HCT116 (cell line): ENCODE measurements around the gene PRICKLE1. TPM values are rescaled to one million over a fixed set of nuclear protein-coding genes. Genes with fewer than 3 reads are reported as not detected.

ENCODE experiments used
- ATAC-seq: fragments of 200-7000 bp; cut with Tn5 transposase; 2 replicates; pipeline ENCODE4 v1.9.1; 2020; ENCODE audit warnings: mild to moderate bottlenecking, moderate library complexity
- BruUV-seq: library from RNA; stranded (reverse); fragments of 400-500 nt; replicated peaks from 2 replicates; lab custom pipeline; 2021; lab: Mats Ljungman, UMichigan
- CTCF ChIA-PET: fragments of 300-600 bp; sonication (Branson Sonifier 250); formaldehyde crosslinking; loops from one replicate; lab custom pipeline; 2021; ENCODE audit warnings: antibody characterized with exemption; lab: Charles Lee
- POLR2A ChIA-PET: fragments of 300-600, 350-600 bp; sonication (Branson Sonifier 250); formaldehyde crosslinking; loops from one replicate; lab custom pipeline; 2021; ENCODE audit warnings: antibody characterized with exemption; lab: Charles Lee
- RAD21 ChIA-PET, 2 experiments: fragments of 300-600 bp; sonication (Branson Sonifier 250); formaldehyde crosslinking; loops; one replicate each; lab custom pipeline; 2023; ENCODE audit warnings: low total read pairs in 2 of 2; ENCODE audit not compliant: uncharacterized antibody in 2 of 2, unreplicated experiment in 2 of 2, low non-redundant PET in 1 of 2; lab: Charles Lee
- DNase-seq: peaks from one replicate; pipeline ENCODE4 v3.0.0-alpha.2; 2010; ENCODE audit warnings: low read depth, low spot score
- H2AFZ ChIP-seq: fragments of 200-600 bp; shearing (Covaris generic), sonication (generic); 2 replicates; pipeline ENCODE4 v1.6.1; 2017; ENCODE audit warnings: low read depth, mixed run types, mixed read lengths, antibody characterized with exemption, low read length; ENCODE audit not compliant: poor library complexity, severe bottlenecking
- H3K27ac ChIP-seq: 2 replicates; pipeline ENCODE4 v1.5.1; 2012; ENCODE audit warnings: low read depth, low read length
- H3K27me3 ChIP-seq: fragments of 200-600 bp; sonication (generic); 2 replicates; pipeline ENCODE4 v1.6.1; 2016; ENCODE audit warnings: mixed run types, low read length, mixed read lengths; ENCODE audit not compliant: insufficient read depth
- H3K36me3 ChIP-seq, 2 experiments: fragments of 200-500 bp in 1 of 2; fragments of 200-600 bp in 1 of 2; sonication (Bioruptor generic) in 1 of 2; sonication (generic) in 1 of 2; 2 replicates each; pipeline versions ENCODE4 v1.5.1 to v1.6.1; 2014 to 2016; ENCODE audit warnings: low read length in 2 of 2, inconsistent platforms in 1 of 2, mixed read lengths in 1 of 2, mixed run types in 1 of 2; ENCODE audit not compliant: insufficient read depth in 2 of 2, control insufficient read depth in 1 of 2
- H3K4me1 ChIP-seq, 2 experiments: fragments of 200-600 bp in 1 of 2; sonication (generic) in 1 of 2; 2 replicates each; pipeline versions ENCODE4 v1.5.1 to v1.6.1; 2012 to 2017; ENCODE audit warnings: low read length in 2 of 2, inconsistent platforms in 1 of 2, mild to moderate bottlenecking in 1 of 2, mixed read lengths in 1 of 2, mixed run types in 1 of 2, moderate library complexity in 1 of 2; ENCODE audit not compliant: insufficient read depth in 2 of 2, control insufficient read depth in 1 of 2
- H3K4me2 ChIP-seq: fragments of 200-600 bp; sonication (generic); 2 replicates; pipeline ENCODE4 v1.6.1; 2017; ENCODE audit warnings: mixed run types, low read length, mixed read lengths
- H3K4me3 ChIP-seq, 2 experiments: fragments of 200-600 bp in 1 of 2; sonication (generic) in 1 of 2; replicated peaks in 1 of 2; 2 replicates each; pipeline ENCODE4 v1.5.1; 2011 to 2016; ENCODE audit warnings: low read length in 2 of 2, control low read depth in 1 of 2, low read depth in 1 of 2, mild to moderate bottlenecking in 1 of 2, mixed read lengths in 1 of 2, mixed run types in 1 of 2
- H3K79me2 ChIP-seq: fragments of 200-600 bp; sonication (generic); 2 replicates; pipeline ENCODE4 v1.6.1; 2017; ENCODE audit warnings: mild to moderate bottlenecking, mixed run types, low read length, moderate library complexity, mixed read lengths; ENCODE audit not compliant: insufficient read depth
- H3K9ac ChIP-seq: fragments of 200-600 bp; sonication (generic); 2 replicates; pipeline ENCODE4 v1.6.1; 2016; ENCODE audit warnings: low read length, mixed read lengths
- H3K9me2 ChIP-seq: fragments of 200-600 bp; sonication (generic), shearing (Covaris generic); 2 replicates; pipeline ENCODE4 v1.6.1; 2017; ENCODE audit warnings: mixed run types, mild to moderate bottlenecking, moderate library complexity; ENCODE audit not compliant: insufficient read depth
- H3K9me3 ChIP-seq, 2 experiments: fragments of 200-500 bp in 1 of 2; fragments of 200-600 bp in 1 of 2; sonication (Bioruptor generic) in 1 of 2; sonication (generic) in 1 of 2; 2 replicates each; pipeline ENCODE4 v1.6.1; 2014 to 2017; ENCODE audit warnings: low read length in 2 of 2, mixed read lengths in 2 of 2, inconsistent platforms in 1 of 2, low read depth in 1 of 2, mild to moderate bottlenecking in 1 of 2, mixed run types in 1 of 2, moderate library complexity in 1 of 2; ENCODE audit not compliant: control insufficient read depth in 1 of 2, insufficient read depth in 1 of 2
- H4K20me1 ChIP-seq: fragments of 200-600 bp; sonication (generic), shearing (Covaris generic); 2 replicates; pipeline ENCODE4 v1.6.1; 2017; ENCODE audit warnings: mixed run types, mild to moderate bottlenecking, moderate library complexity; ENCODE audit not compliant: insufficient read depth
- CBX3 ChIP-seq: IDR thresholded peaks from 2 replicates; pipeline ENCODE4 v1.6.1; 2012; ENCODE audit warnings: low read depth
- CEBPB ChIP-seq: IDR thresholded peaks from 2 replicates; pipeline ENCODE4 v1.6.1; 2012; ENCODE audit warnings: low read depth
- POLR2A ChIP-seq: IDR thresholded peaks from 2 replicates; pipeline ENCODE4 v1.7.0; 2011; ENCODE audit warnings: borderline replicate concordance; ENCODE audit not compliant: insufficient read depth, insufficient read length; ENCODE audit errors: extremely low read depth
- RAD21 ChIP-seq: IDR thresholded peaks from 2 replicates; pipeline ENCODE4 v1.6.1; 2012; ENCODE audit warnings: low read depth, mild to moderate bottlenecking
- REST ChIP-seq: IDR thresholded peaks from 2 replicates; pipeline ENCODE4 v1.6.1; 2012; ENCODE audit warnings: low read depth
- SIN3A ChIP-seq: IDR thresholded peaks from 2 replicates; pipeline ENCODE4 v1.6.1; 2012; ENCODE audit warnings: low read depth
- SRF ChIP-seq: IDR thresholded peaks from 2 replicates; pipeline ENCODE4 v1.6.1; 2012; ENCODE audit warnings: low read depth
- TCF7L2 ChIP-seq: IDR thresholded peaks from 2 replicates; pipeline ENCODE4 v1.7.0; 2011; ENCODE audit warnings: borderline replicate concordance, inconsistent platforms; ENCODE audit not compliant: insufficient read depth, insufficient read length; ENCODE audit errors: extremely low read depth
- YY1 ChIP-seq: IDR thresholded peaks from 2 replicates; pipeline ENCODE4 v1.6.1; 2011; ENCODE audit warnings: low read length, low read depth, moderate library complexity, mild to moderate bottlenecking; ENCODE audit not compliant: insufficient replicate concordance; ENCODE audit errors: extremely low read depth
- ZBTB33 ChIP-seq: IDR thresholded peaks from 2 replicates; pipeline ENCODE4 v1.6.1; 2011; ENCODE audit warnings: mild to moderate bottlenecking, low read length, moderate library complexity; ENCODE audit not compliant: insufficient replicate concordance; ENCODE audit errors: extremely low read depth
- ZNF274 ChIP-seq: fragments of 200-500 bp; sonication (Bioruptor generic); IDR thresholded peaks from 2 replicates; pipeline ENCODE4 v1.6.1; 2014; ENCODE audit warnings: mild to moderate bottlenecking, low read depth, low read length, inconsistent platforms
- intact Hi-C: fragments of 100-400 bp; cut with micrococcal nuclease; formaldehyde crosslinking; loops from 2 replicates; pipeline ENCODE4 v1.10.0; 2022
- total RNA-seq: library from RNA; stranded (reverse); gene quantifications from one replicate; pipeline ENCODE4 v1.2.1, GENCODE V29; 2021; ENCODE audit not compliant: unreplicated experiment
- TF ChIP-seq, protein P1 (sequence below): IDR thresholded peaks from 2 replicates; pipeline ENCODE4 v1.6.1; 2012
- TF ChIP-seq, protein P2 (sequence below): IDR thresholded peaks from 2 replicates; pipeline ENCODE4 v1.6.1; 2012

Gene PRICKLE1
- total RNA-seq, 1 experiment from 2014 or later: 1.3 TPM

GRCh38 chr12:42507565-42507964 lies 82.0 kb downstream of the PRICKLE1 start:
- DNase-seq (no peak), ATAC-seq (no peak)
- Histone ChIP-seq H3K4me3 (no peak overlapping the region), H3K9ac (no peak overlapping the region), H3K4me2 (no peak overlapping the region), H3K79me2 (no peaks in the 10 kb centered on the region), H3K27ac (no peak overlapping the region), H3K9me2 (no peaks in the 10 kb centered on the region), H3K36me3 (no peaks in the 10 kb centered on the region), H2AFZ (no peak overlapping the region), H3K4me1 (no peaks in the 10 kb centered on the region), H3K9me3 (no peaks in the 10 kb centered on the region), H3K27me3 (no peaks in the 10 kb centered on the region), H4K20me1 (no peaks in the 10 kb centered on the region)
- BruUV-seq: no TSS peak
- intact Hi-C loops: no loop called here
- no peak for TF ChIP-seq SIN3A
- TF ChIP-seq CEBPB: no peak
- TF ChIP-seq TCF7L2: no peak
- no peak for TF ChIP-seq YY1
- no peak for TF ChIP-seq SRF
- TF ChIP-seq POLR2A: no peak
- no peak for TF ChIP-seq ZNF274
- no peak for TF ChIP-seq ZBTB33
- TF ChIP-seq REST: no peak
- TF ChIP-seq RAD21: no peak
- TF ChIP-seq, protein P1, sequence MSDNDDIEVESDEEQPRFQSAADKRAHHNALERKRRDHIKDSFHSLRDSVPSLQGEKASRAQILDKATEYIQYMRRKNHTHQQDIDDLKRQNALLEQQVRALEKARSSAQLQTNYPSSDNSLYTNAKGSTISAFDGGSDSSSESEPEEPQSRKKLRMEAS: no peak
- TF ChIP-seq CBX3: no peak
- TF ChIP-seq, protein P2, sequence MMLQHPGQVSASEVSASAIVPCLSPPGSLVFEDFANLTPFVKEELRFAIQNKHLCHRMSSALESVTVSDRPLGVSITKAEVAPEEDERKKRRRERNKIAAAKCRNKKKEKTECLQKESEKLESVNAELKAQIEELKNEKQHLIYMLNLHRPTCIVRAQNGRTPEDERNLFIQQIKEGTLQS: no peak
- ChIA-PET CTCF (interaction anchor here (0.6 kb wide), 1 partner anchor 23 kb away, joined by 3 read pairs; no protein-coding TSS in a partner anchor), POLR2A (no interaction called here), RAD21 (no interaction called here)
